GM12878 (cell line): ENCODE data around the gene NCAM2. TPM values are rescaled to one million over a fixed set of nuclear protein-coding genes. Genes with fewer than 3 reads are reported as not detected.

ENCODE experiments used
- ATAC-seq: fragments of 200-7000 bp; cut with Tn5 transposase; 3 replicates; pipeline ENCODE4 v1.9.1; 2020; ENCODE audit warnings: mild to moderate bottlenecking, moderate library complexity
- BruUV-seq: library from RNA; stranded (reverse); fragments of 400-500 nt; replicated peaks from 2 replicates; lab custom pipeline; 2021; lab: Mats Ljungman, UMichigan
- CTCF ChIA-PET: fragments of 300-600 bp; sonication (Branson Sonifier 250); formaldehyde crosslinking; extraction: SDS; loops from one replicate; lab custom pipeline; 2021; ENCODE audit warnings: inconsistent platforms; lab: Yijun Ruan, JAX
- POLR2A ChIA-PET: fragments of 350-600 bp; formaldehyde crosslinking; extraction: SDS; loops from one replicate; lab custom pipeline; 2021; ENCODE audit warnings: inconsistent platforms; lab: Charles Lee
- RAD21 ChIA-PET: fragments of 300-600 bp; sonication (Branson Sonifier 250); formaldehyde crosslinking; loops from one replicate; lab custom pipeline; 2023; ENCODE audit warnings: antibody characterized with exemption; ENCODE audit not compliant: unreplicated experiment; lab: Charles Lee
- SMC1A ChIA-PET: fragments of 300-600 bp; sonication (Branson Sonifier 250); formaldehyde crosslinking; loops from one replicate; lab custom pipeline; 2023; ENCODE audit not compliant: unreplicated experiment, uncharacterized antibody; lab: Charles Lee
- DNase-seq: peaks from one replicate; pipeline ENCODE4 v3.0.0-alpha.2; 2011; ENCODE audit warnings: low read depth, low spot score
- FAIRE-seq: peaks from 3 replicates; lab custom pipeline; 2011; peaks lifted over from hg19 to GRCh38; lab: Jason Lieb, UNC
- H2AFZ ChIP-seq: 2 replicates; pipeline ENCODE4 v1.6.0; 2011; ENCODE audit warnings: low read depth, low read length, control low read depth; ENCODE audit not compliant: control insufficient read depth
- H3K27ac ChIP-seq: 2 replicates; pipeline ENCODE4 v1.5.1; 2011; ENCODE audit warnings: control low read depth; ENCODE audit not compliant: control insufficient read depth, insufficient read depth
- H3K27me3 ChIP-seq, 2 experiments: replicated peaks in 1 of 2; 2 replicates each; pipeline versions ENCODE4 v1.6.0 to v1.6.1; 2011; ENCODE audit warnings: low read length in 1 of 2; ENCODE audit not compliant: control insufficient read depth in 2 of 2, insufficient read depth in 2 of 2
- H3K36me3 ChIP-seq, 2 experiments: 2 replicates each; pipeline ENCODE4 v1.5.1; 2011; ENCODE audit warnings: low read length in 1 of 2; ENCODE audit not compliant: control insufficient read depth in 2 of 2, insufficient read depth in 2 of 2
- H3K4me1 ChIP-seq: 2 replicates; pipeline ENCODE4 v1.6.1; 2011; ENCODE audit warnings: mild to moderate bottlenecking, low read length, moderate library complexity, mixed read lengths; ENCODE audit not compliant: control insufficient read depth, insufficient read depth
- H3K4me2 ChIP-seq: 2 replicates; pipeline ENCODE4 v1.6.0; 2011; ENCODE audit warnings: control low read depth; ENCODE audit not compliant: control insufficient read depth, insufficient read depth
- H3K4me3 ChIP-seq: fragments of 200-600 bp; sonication (generic); 2 replicates; pipeline ENCODE4 v1.5.1; 2016
- H3K79me2 ChIP-seq: 2 replicates; pipeline ENCODE4 v1.6.0; 2011; ENCODE audit warnings: low read length; ENCODE audit not compliant: control insufficient read depth, insufficient read depth
- H3K9ac ChIP-seq: 2 replicates; pipeline ENCODE4 v1.8.0; 2011; ENCODE audit warnings: low read length, control low read depth, mixed read lengths; ENCODE audit not compliant: control insufficient read depth, insufficient read depth
- H3K9me3 ChIP-seq: replicated peaks from 3 replicates; pipeline ENCODE4 v1.5.1; 2011; ENCODE audit warnings: mild to moderate bottlenecking, low read length; ENCODE audit not compliant: control insufficient read depth, insufficient read depth
- H4K20me1 ChIP-seq: 2 replicates; pipeline ENCODE4 v1.6.0; 2011; ENCODE audit not compliant: control insufficient read depth, insufficient read depth
- CEBPB ChIP-seq, 2 experiments: fragments of 150-350 bp in 1 of 2; IDR thresholded peaks; 2 replicates each; pipeline ENCODE4 v1.6.1; 2012 to 2014; ENCODE audit warnings: low read depth in 2 of 2, low read length in 2 of 2, borderline replicate concordance in 1 of 2, inconsistent platforms in 1 of 2
- CHD2 ChIP-seq: IDR thresholded peaks from 2 replicates; pipeline ENCODE4 v1.6.1; 2011; ENCODE audit warnings: low read depth, low read length, improper control_type of control experiment, borderline replicate concordance
- EP300 ChIP-seq, 2 experiments: fragments of 150-350 bp in 1 of 2; IDR thresholded peaks; 2 replicates each; pipeline ENCODE4 v1.6.1; 2011 to 2012; ENCODE audit warnings: low read depth in 2 of 2, low read length in 2 of 2, borderline replicate concordance in 1 of 2, improper control_type of control experiment in 1 of 2, inconsistent platforms in 1 of 2; ENCODE audit not compliant: control insufficient read depth in 1 of 2
- HCFC1 ChIP-seq: fragments of 150-350 bp; IDR thresholded peaks from 2 replicates; pipeline ENCODE4 v1.6.1; 2014; ENCODE audit warnings: low read length
- NFYB ChIP-seq: IDR thresholded peaks from 2 replicates; pipeline ENCODE4 v1.6.1; 2011; ENCODE audit warnings: low read depth, mild to moderate bottlenecking, low read length, improper control_type of control experiment, moderate library complexity; ENCODE audit not compliant: insufficient read depth
- RELA ChIP-seq: fragments of 450-650 bp; IDR thresholded peaks from 2 replicates; pipeline ENCODE4 v1.8.0; 2014; ENCODE audit warnings: borderline replicate concordance; ENCODE audit not compliant: partially characterized antibody
- SMAD5 ChIP-seq: IDR thresholded peaks from 2 replicates; pipeline ENCODE4 v1.6.1; 2016; ENCODE audit warnings: antibody characterized with exemption, low read depth
- TCF7 ChIP-seq: IDR thresholded peaks from 2 replicates; pipeline ENCODE4 v1.6.1; 2014; ENCODE audit warnings: antibody characterized with exemption, borderline replicate concordance
- YBX1 ChIP-seq: fragments of 450-650 bp; IDR thresholded peaks from 2 replicates; pipeline ENCODE4 v1.6.1; 2016; ENCODE audit warnings: antibody characterized with exemption
- WGBS: methylation state at CpG from one replicate; pipeline ENCODE4 v1.1.6; 2016; ENCODE audit warnings: low lambda C conversion rate; ENCODE audit not compliant: insufficient replicate concordance, insufficient coverage; ENCODE audit errors: missing lambda C conversion rate; 5-methylcytosine and 5-hydroxymethylcytosine counted together
- in situ Hi-C: fragments of 300-500 bp; cut with MboI; formaldehyde crosslinking; loops from 9 replicates; pipeline ENCODE4 v1.14.3; 2018; ENCODE audit warnings: mixed read lengths
- intact Hi-C: fragments of 100-400 bp; cut with micrococcal nuclease; formaldehyde crosslinking; loops from one replicate; pipeline ENCODE4 v1.14.2; 2022; ENCODE audit not compliant: unreplicated experiment
- polyA plus RNA-seq, 11 experiments: library from polyadenylated mRNA; depleted of rRNA in 4 of 11; unstranded in 6 of 11; stranded (reverse) in 5 of 11; fragments of >200 nt; fragmentation: Nextera tagmentation in 4 of 11; fragmentation: Illumina TruSeq in 1 of 11; extraction: Ambion mirVana in 4 of 11; extraction: Trizol in 1 of 11; gene quantifications; 1 replicate in 1 of 11; 2 replicates in 10 of 11; pipeline versions ENCODE4 v1.2.1 to v1.2.3, GENCODE V29; 2011 to 2016; ENCODE audit warnings: inconsistent platforms in 2 of 11, missing spikeins in 2 of 11, low read depth in 1 of 11
- total RNA-seq, 4 experiments: library from RNA; depleted of rRNA in 3 of 4; stranded (reverse); fragments of >200 nt in 3 of 4; fragmentation: Illumina TruSeq in 1 of 4; extraction: Trizol in 1 of 4; gene quantifications; 2 replicates each; pipeline versions ENCODE4 v1.2.1 to v1.2.3, GENCODE V29; 2013 to 2021
- TF ChIP-seq, protein P1 (sequence below): fragments of 450-650 bp; IDR thresholded peaks from 2 replicates; pipeline ENCODE4 v1.6.1; 2017; ENCODE audit warnings: antibody characterized with exemption, mild to moderate bottlenecking, moderate library complexity
- TF ChIP-seq, protein P2 (sequence below): fragments of 450-650 bp; IDR thresholded peaks from 2 replicates; pipeline ENCODE4 v1.6.1; 2017; ENCODE audit warnings: mild to moderate bottlenecking

The NCAM2 gene
- total and polyA plus RNA-seq, 10 of the 15 experiments (the other 5 are each of a cell fraction or from before 2014, with no cell fraction given), result 0.23 to 0.27 TPM; not detected in 8

DNA sequence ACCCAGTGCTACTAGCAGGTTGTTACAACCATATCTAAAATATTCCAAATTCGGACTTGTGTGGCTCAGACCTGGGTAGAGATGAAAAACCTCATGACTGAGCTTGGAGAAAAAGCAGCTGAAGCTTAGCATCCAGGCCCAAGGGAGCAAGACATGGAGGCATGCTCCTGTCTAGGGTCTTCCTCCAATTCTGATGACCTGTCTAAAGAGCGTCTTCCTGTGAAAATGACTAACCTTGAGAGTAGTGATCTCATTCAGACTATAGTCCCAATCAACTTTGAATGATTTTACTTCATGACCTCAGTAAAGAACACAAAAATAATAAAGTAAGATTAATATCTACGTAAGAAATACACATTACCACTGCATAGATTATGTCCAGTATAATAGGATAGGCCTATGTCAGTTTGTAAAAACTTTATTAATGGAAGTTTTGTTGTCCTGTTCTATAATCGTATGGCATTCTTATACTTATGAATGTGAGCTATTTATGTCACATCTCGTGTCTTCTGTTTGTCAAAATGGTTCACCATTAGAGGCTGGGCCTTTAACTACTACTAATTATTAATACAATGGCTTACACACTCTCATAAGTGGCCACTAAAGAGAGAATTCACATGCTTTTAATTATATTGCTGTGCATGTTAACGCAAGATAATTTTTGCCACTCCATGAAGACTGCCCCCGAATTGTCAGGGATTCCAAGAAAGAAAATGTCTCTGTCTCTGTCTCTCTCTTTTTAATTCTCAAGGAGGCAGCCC, 201.3 kb downstream of the NCAM2 start:
- in situ Hi-C loops (no loop called here), intact Hi-C loops (no loop called here)
- Histone ChIP-seq H3K4me2 (no peak overlapping the region), H3K79me2 (no peaks in the 10 kb centered on the region), H2AFZ (no peak overlapping the region), H3K27me3 (no peaks in the 10 kb centered on the region), H4K20me1 (no peaks in the 10 kb centered on the region), H3K36me3 (no peaks in the 10 kb centered on the region), H3K4me1 (no peaks in the 10 kb centered on the region), H3K9ac (no peak overlapping the region), H3K4me3 (no peak overlapping the region), H3K27ac (no peak overlapping the region), H3K9me3 (no peaks in the 10 kb centered on the region; the same call in 2 of the 3 replicates)
- RAD21 ChIA-PET, result no interaction called here
- no TSS peak for BruUV-seq
- TF ChIP-seq RELA (no peak), SMAD5 (no peak), EP300 (IDR thresholded peaks at IDR 0.05; ENCODE audit: borderline replicate concordance in 1 of 2, control insufficient read depth in 1 of 2, low read depth in 2 of 2, low read length in 2 of 2) (no peak), TCF7 (no peak), HCFC1 (no peak), NFYB (no peak), YBX1 (no peak), CHD2 (no peak), CEBPB (IDR thresholded peaks at IDR 0.05; ENCODE audit: borderline replicate concordance in 1 of 2, low read depth in 2 of 2, low read length in 2 of 2) (no peak)
- TF ChIP-seq, protein P1, sequence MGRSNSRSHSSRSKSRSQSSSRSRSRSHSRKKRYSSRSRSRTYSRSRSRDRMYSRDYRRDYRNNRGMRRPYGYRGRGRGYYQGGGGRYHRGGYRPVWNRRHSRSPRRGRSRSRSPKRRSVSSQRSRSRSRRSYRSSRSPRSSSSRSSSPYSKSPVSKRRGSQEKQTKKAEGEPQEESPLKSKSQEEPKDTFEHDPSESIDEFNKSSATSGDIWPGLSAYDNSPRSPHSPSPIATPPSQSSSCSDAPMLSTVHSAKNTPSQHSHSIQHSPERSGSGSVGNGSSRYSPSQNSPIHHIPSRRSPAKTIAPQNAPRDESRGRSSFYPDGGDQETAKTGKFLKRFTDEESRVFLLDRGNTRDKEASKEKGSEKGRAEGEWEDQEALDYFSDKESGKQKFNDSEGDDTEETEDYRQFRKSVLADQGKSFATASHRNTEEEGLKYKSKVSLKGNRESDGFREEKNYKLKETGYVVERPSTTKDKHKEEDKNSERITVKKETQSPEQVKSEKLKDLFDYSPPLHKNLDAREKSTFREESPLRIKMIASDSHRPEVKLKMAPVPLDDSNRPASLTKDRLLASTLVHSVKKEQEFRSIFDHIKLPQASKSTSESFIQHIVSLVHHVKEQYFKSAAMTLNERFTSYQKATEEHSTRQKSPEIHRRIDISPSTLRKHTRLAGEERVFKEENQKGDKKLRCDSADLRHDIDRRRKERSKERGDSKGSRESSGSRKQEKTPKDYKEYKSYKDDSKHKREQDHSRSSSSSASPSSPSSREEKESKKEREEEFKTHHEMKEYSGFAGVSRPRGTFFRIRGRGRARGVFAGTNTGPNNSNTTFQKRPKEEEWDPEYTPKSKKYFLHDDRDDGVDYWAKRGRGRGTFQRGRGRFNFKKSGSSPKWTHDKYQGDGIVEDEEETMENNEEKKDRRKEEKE, result no peak
- TF ChIP-seq, protein P2, sequence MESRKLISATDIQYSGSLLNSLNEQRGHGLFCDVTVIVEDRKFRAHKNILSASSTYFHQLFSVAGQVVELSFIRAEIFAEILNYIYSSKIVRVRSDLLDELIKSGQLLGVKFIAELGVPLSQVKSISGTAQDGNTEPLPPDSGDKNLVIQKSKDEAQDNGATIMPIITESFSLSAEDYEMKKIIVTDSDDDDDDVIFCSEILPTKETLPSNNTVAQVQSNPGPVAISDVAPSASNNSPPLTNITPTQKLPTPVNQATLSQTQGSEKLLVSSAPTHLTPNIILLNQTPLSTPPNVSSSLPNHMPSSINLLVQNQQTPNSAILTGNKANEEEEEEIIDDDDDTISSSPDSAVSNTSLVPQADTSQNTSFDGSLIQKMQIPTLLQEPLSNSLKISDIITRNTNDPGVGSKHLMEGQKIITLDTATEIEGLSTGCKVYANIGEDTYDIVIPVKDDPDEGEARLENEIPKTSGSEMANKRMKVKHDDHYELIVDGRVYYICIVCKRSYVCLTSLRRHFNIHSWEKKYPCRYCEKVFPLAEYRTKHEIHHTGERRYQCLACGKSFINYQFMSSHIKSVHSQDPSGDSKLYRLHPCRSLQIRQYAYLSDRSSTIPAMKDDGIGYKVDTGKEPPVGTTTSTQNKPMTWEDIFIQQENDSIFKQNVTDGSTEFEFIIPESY, result no peak
- POLR2A ChIA-PET, result no interaction called here
- FAIRE-seq (no peak), ATAC-seq (no peak), DNase-seq (no peak)
- SMC1A ChIA-PET, result no interaction called here
- CTCF ChIA-PET, result no interaction called here
- WGBS, result 10% methylated on average over 7 of the region's 7 CpGs
